Measurements from ENCODE around the gene LRRC2.

- TF ChIP-seq CTCF (IDR thresholded peaks at IDR 0.05) = no peak
- no peak for TF ChIP-seq POLR2AphosphoS5 (IDR thresholded peaks at IDR 0.05; ENCODE audit: low read depth, low read length)
- no peak for TF ChIP-seq TCF7L2 (IDR thresholded peaks at IDR 0.05; ENCODE audit: low read depth, low read length)
Measured at GRCh38 chr3:46573701-46574100, 7.6 kb upstream of the LRRC2 start.

Measured in Panc1 (cell line).